COR-L47 (cell line): ENCODE results near the gene TNIP1.

Experiments used
- DNase-seq: peaks from one replicate; lab custom pipeline; 2025; lab: John Stamatoyannopoulos, UW

Gene TNIP1

GRCh38 chr5:150999704-151000442, 81.0 kb downstream of the TNIP1 start:
- peak; percentile 72 for DNase-seq

- no peak for DNase-seq
These were observed 86.9 kb downstream of the TNIP1 start for GRCh38 chr5:150993826-150994412.

GRCh38 chr5:150993422-150993821, 87.4 kb downstream of the TNIP1 start:
- DNase-seq = no peak

- no peak for DNase-seq
These were observed 88.1 kb downstream of the TNIP1 start for GRCh38 chr5:150992705-150993104.

- no peak for DNase-seq
These were observed 91.1 kb downstream of the TNIP1 start for GRCh38 chr5:150989695-150990094.

GRCh38 chr5:150987746-150988145, 93.1 kb downstream of the TNIP1 start:
- no peak for DNase-seq
